GM12878 (cell line): ENCODE measurements around the gene SMC5. TPM values are rescaled to one million over a fixed set of nuclear protein-coding genes. Genes with fewer than 3 reads are reported as not detected.

Experiments used
- ATAC-seq: fragments of 200-7000 bp; cut with Tn5 transposase; 3 replicates; pipeline ENCODE4 v1.9.1; 2020; ENCODE audit warnings: mild to moderate bottlenecking, moderate library complexity
- BruUV-seq: library from RNA; stranded (reverse); fragments of 400-500 nt; replicated peaks from 2 replicates; lab custom pipeline; 2021; lab: Mats Ljungman, UMichigan
- CTCF ChIA-PET: fragments of 300-600 bp; sonication (Branson Sonifier 250); formaldehyde crosslinking; extraction: SDS; loops from one replicate; lab custom pipeline; 2021; ENCODE audit warnings: inconsistent platforms; lab: Yijun Ruan, JAX
- POLR2A ChIA-PET: fragments of 350-600 bp; formaldehyde crosslinking; extraction: SDS; loops from one replicate; lab custom pipeline; 2021; ENCODE audit warnings: inconsistent platforms; lab: Charles Lee
- RAD21 ChIA-PET: fragments of 300-600 bp; sonication (Branson Sonifier 250); formaldehyde crosslinking; loops from one replicate; lab custom pipeline; 2023; ENCODE audit warnings: antibody characterized with exemption; ENCODE audit not compliant: unreplicated experiment; lab: Charles Lee
- SMC1A ChIA-PET: fragments of 300-600 bp; sonication (Branson Sonifier 250); formaldehyde crosslinking; loops from one replicate; lab custom pipeline; 2023; ENCODE audit not compliant: unreplicated experiment, uncharacterized antibody; lab: Charles Lee
- DNase-seq: peaks from one replicate; pipeline ENCODE4 v3.0.0-alpha.2; 2011; ENCODE audit warnings: low read depth, low spot score
- FAIRE-seq: peaks from 3 replicates; lab custom pipeline; 2011; peaks lifted over from hg19 to GRCh38; lab: Jason Lieb, UNC
- H2AFZ ChIP-seq: 2 replicates; pipeline ENCODE4 v1.6.0; 2011; ENCODE audit warnings: low read depth, low read length, control low read depth; ENCODE audit not compliant: control insufficient read depth
- H3K27ac ChIP-seq: 2 replicates; pipeline ENCODE4 v1.5.1; 2011; ENCODE audit warnings: control low read depth; ENCODE audit not compliant: control insufficient read depth, insufficient read depth
- H3K27me3 ChIP-seq, 2 experiments: replicated peaks in 1 of 2; 2 replicates each; pipeline versions ENCODE4 v1.6.0 to v1.6.1; 2011; ENCODE audit warnings: low read length in 1 of 2; ENCODE audit not compliant: control insufficient read depth in 2 of 2, insufficient read depth in 2 of 2
- H3K36me3 ChIP-seq, 2 experiments: 2 replicates each; pipeline ENCODE4 v1.5.1; 2011; ENCODE audit warnings: low read length in 1 of 2; ENCODE audit not compliant: control insufficient read depth in 2 of 2, insufficient read depth in 2 of 2
- H3K4me1 ChIP-seq: 2 replicates; pipeline ENCODE4 v1.6.1; 2011; ENCODE audit warnings: mild to moderate bottlenecking, low read length, moderate library complexity, mixed read lengths; ENCODE audit not compliant: control insufficient read depth, insufficient read depth
- H3K4me2 ChIP-seq: 2 replicates; pipeline ENCODE4 v1.6.0; 2011; ENCODE audit warnings: control low read depth; ENCODE audit not compliant: control insufficient read depth, insufficient read depth
- H3K4me3 ChIP-seq: fragments of 200-600 bp; sonication (generic); 2 replicates; pipeline ENCODE4 v1.5.1; 2016
- H3K79me2 ChIP-seq: 2 replicates; pipeline ENCODE4 v1.6.0; 2011; ENCODE audit warnings: low read length; ENCODE audit not compliant: control insufficient read depth, insufficient read depth
- H3K9ac ChIP-seq: 2 replicates; pipeline ENCODE4 v1.8.0; 2011; ENCODE audit warnings: low read length, control low read depth, mixed read lengths; ENCODE audit not compliant: control insufficient read depth, insufficient read depth
- H3K9me3 ChIP-seq: replicated peaks from 3 replicates; pipeline ENCODE4 v1.5.1; 2011; ENCODE audit warnings: mild to moderate bottlenecking, low read length; ENCODE audit not compliant: control insufficient read depth, insufficient read depth
- H4K20me1 ChIP-seq: 2 replicates; pipeline ENCODE4 v1.6.0; 2011; ENCODE audit not compliant: control insufficient read depth, insufficient read depth
- ATF7 ChIP-seq: fragments of 450-650 bp; IDR thresholded peaks from 2 replicates; pipeline ENCODE4 v1.6.1; 2016; ENCODE audit warnings: low read depth, mild to moderate bottlenecking
- BMI1 ChIP-seq: fragments of 450-650 bp; IDR thresholded peaks from 2 replicates; pipeline ENCODE4 v1.6.1; 2016; ENCODE audit warnings: mild to moderate bottlenecking, moderate library complexity, borderline replicate concordance
- CHD1 ChIP-seq: IDR thresholded peaks from 2 replicates; pipeline ENCODE4 v1.6.1; 2012; ENCODE audit warnings: low read depth, low read length, improper control_type of control experiment
- EED ChIP-seq: sonication (generic); IDR thresholded peaks from 2 replicates; pipeline ENCODE4 v1.6.1; 2016; ENCODE audit warnings: antibody characterized with exemption, low read depth
- EP300 ChIP-seq, 2 experiments: fragments of 150-350 bp in 1 of 2; IDR thresholded peaks; 2 replicates each; pipeline ENCODE4 v1.6.1; 2011 to 2012; ENCODE audit warnings: low read depth in 2 of 2, low read length in 2 of 2, borderline replicate concordance in 1 of 2, improper control_type of control experiment in 1 of 2, inconsistent platforms in 1 of 2; ENCODE audit not compliant: control insufficient read depth in 1 of 2
- IKZF2 ChIP-seq, 2 experiments: fragments of 450-650 bp; IDR thresholded peaks; 2 replicates each; pipeline ENCODE4 v1.6.1; 2017; ENCODE audit warnings: mild to moderate bottlenecking in 2 of 2, moderate library complexity in 2 of 2
- KDM1A ChIP-seq: fragments of 200-600 bp; sonication (generic); IDR thresholded peaks from 2 replicates; pipeline ENCODE4 v1.6.1; 2016; ENCODE audit warnings: borderline replicate concordance
- MTA3 ChIP-seq: IDR thresholded peaks from 2 replicates; pipeline ENCODE4 v1.6.1; 2012; ENCODE audit warnings: low read length, inconsistent platforms, borderline replicate concordance
- NFYA ChIP-seq: IDR thresholded peaks from 2 replicates; pipeline ENCODE4 v1.6.1; 2011; ENCODE audit warnings: low read depth, mild to moderate bottlenecking, low read length, improper control_type of control experiment, borderline replicate concordance
- NFYB ChIP-seq: IDR thresholded peaks from 2 replicates; pipeline ENCODE4 v1.6.1; 2011; ENCODE audit warnings: low read depth, mild to moderate bottlenecking, low read length, improper control_type of control experiment, moderate library complexity; ENCODE audit not compliant: insufficient read depth
- NR2C1 ChIP-seq: fragments of 450-650 bp; IDR thresholded peaks from 2 replicates; pipeline ENCODE4 v1.6.1; 2017; ENCODE audit warnings: antibody characterized with exemption, mild to moderate bottlenecking, moderate library complexity
- NR2C2 ChIP-seq: IDR thresholded peaks from 2 replicates; pipeline ENCODE4 v1.6.1; 2011; ENCODE audit warnings: borderline replicate concordance, low read depth; ENCODE audit not compliant: control insufficient read depth, insufficient read length
- POLR2AphosphoS5 ChIP-seq: IDR thresholded peaks from 2 replicates; pipeline ENCODE4 v1.6.1; 2011; ENCODE audit warnings: mild to moderate bottlenecking, low read length, inconsistent platforms
- SRF ChIP-seq, 2 experiments: IDR thresholded peaks; 2 replicates each; pipeline ENCODE4 v1.6.1; 2011; ENCODE audit warnings: low read depth in 2 of 2, low read length in 2 of 2, mild to moderate bottlenecking in 1 of 2, moderate library complexity in 1 of 2
- TARDBP ChIP-seq: IDR thresholded peaks from 2 replicates; pipeline ENCODE4 v1.6.1; 2016; ENCODE audit warnings: borderline replicate concordance
- TCF7 ChIP-seq: IDR thresholded peaks from 2 replicates; pipeline ENCODE4 v1.6.1; 2014; ENCODE audit warnings: antibody characterized with exemption, borderline replicate concordance
- USF1 ChIP-seq: IDR thresholded peaks from 2 replicates; pipeline ENCODE4 v1.6.1; 2011; ENCODE audit warnings: borderline replicate concordance, low read depth, mild to moderate bottlenecking, moderate library complexity, mixed read lengths, low read length; ENCODE audit not compliant: insufficient read depth; ENCODE audit errors: extremely low read length
- ZBTB33 ChIP-seq: fragments of 450-650 bp; IDR thresholded peaks from 2 replicates; pipeline ENCODE4 v1.6.1; 2017; ENCODE audit warnings: mild to moderate bottlenecking
- ZNF592 ChIP-seq: fragments of 450-650 bp; IDR thresholded peaks from 2 replicates; pipeline ENCODE4 v1.6.1; 2017; ENCODE audit warnings: mild to moderate bottlenecking, moderate library complexity
- WGBS: methylation state at CpG from one replicate; pipeline ENCODE4 v1.1.6; 2016; ENCODE audit warnings: low lambda C conversion rate; ENCODE audit not compliant: insufficient replicate concordance, insufficient coverage; ENCODE audit errors: missing lambda C conversion rate; 5-methylcytosine and 5-hydroxymethylcytosine counted together
- in situ Hi-C: fragments of 300-500 bp; cut with MboI; formaldehyde crosslinking; loops from 9 replicates; pipeline ENCODE4 v1.14.3; 2018; ENCODE audit warnings: mixed read lengths
- intact Hi-C: fragments of 100-400 bp; cut with micrococcal nuclease; formaldehyde crosslinking; loops from one replicate; pipeline ENCODE4 v1.14.2; 2022; ENCODE audit not compliant: unreplicated experiment
- polyA plus RNA-seq, 11 experiments: library from polyadenylated mRNA; depleted of rRNA in 4 of 11; unstranded in 6 of 11; stranded (reverse) in 5 of 11; fragments of >200 nt; fragmentation: Nextera tagmentation in 4 of 11; fragmentation: Illumina TruSeq in 1 of 11; extraction: Ambion mirVana in 4 of 11; extraction: Trizol in 1 of 11; gene quantifications; 1 replicate in 1 of 11; 2 replicates in 10 of 11; pipeline versions ENCODE4 v1.2.1 to v1.2.3, GENCODE V29; 2011 to 2016; ENCODE audit warnings: inconsistent platforms in 2 of 11, missing spikeins in 2 of 11, low read depth in 1 of 11
- total RNA-seq, 4 experiments: library from RNA; depleted of rRNA in 3 of 4; stranded (reverse); fragments of >200 nt in 3 of 4; fragmentation: Illumina TruSeq in 1 of 4; extraction: Trizol in 1 of 4; gene quantifications; 2 replicates each; pipeline versions ENCODE4 v1.2.1 to v1.2.3, GENCODE V29; 2013 to 2021

SMC5 gene
- total and polyA plus RNA-seq, 10 of the 15 experiments (the other 5 are each of a cell fraction or from before 2014, with no cell fraction given), result 6.5 to 47.1 (median 22.9) TPM

- CTCF ChIA-PET, result interaction anchor here (0.6 to 2.0 kb wide), 8 partner anchors 13 to 211 kb away, joined by 3 to 6 read pairs (median 4); no protein-coding TSS in a partner anchor
- intact Hi-C loops (no loop called here), in situ Hi-C loops (no loop called here)
- POLR2A ChIA-PET, result interaction anchor here (0.6 kb wide), 2 partner anchors 16 to 21 kb away, joined by 4 to 6 read pairs; no protein-coding TSS in a partner anchor
- Histone ChIP-seq H3K4me3 (no peak overlapping the region), H3K27me3 (no peaks in the 10 kb centered on the region), H3K4me2 (no peak overlapping the region), H3K36me3 (no peaks in the 10 kb centered on the region), H3K9me3 (no peaks in the 10 kb centered on the region), H3K4me1 (no peaks in the 10 kb centered on the region), H4K20me1 (no peaks in the 10 kb centered on the region), H3K27ac (no peak overlapping the region), H3K9ac (no peak overlapping the region), H2AFZ (no peak overlapping the region), H3K79me2 (no peaks in the 10 kb centered on the region)
- BruUV-seq, result no TSS peak
- no peak for DNase-seq
- RAD21 ChIA-PET, result interaction anchor here (1.1 to 1.2 kb wide), 2 partner anchors 30 to 208 kb away, joined by 3 read pairs; no protein-coding TSS in a partner anchor
- 42% methylated on average over 2 of the region's 2 CpGs for WGBS
- SMC1A ChIA-PET, result interaction anchor here (0.8 to 1.5 kb wide), 6 partner anchors 13 to 212 kb away, joined by 3 to 6 read pairs (median 4); partner anchors contain the start of gene KLF9
- FAIRE-seq, result no peak
- no peak for ATAC-seq
- no peak for TF ChIP-seq SRF (IDR thresholded peaks at IDR 0.05; ENCODE audit: low read depth in 2 of 2, low read length in 2 of 2)
- no peak for TF ChIP-seq KDM1A
- TF ChIP-seq ZNF592, result no peak
- no peak for TF ChIP-seq EP300 (IDR thresholded peaks at IDR 0.05; ENCODE audit: borderline replicate concordance in 1 of 2, control insufficient read depth in 1 of 2, low read depth in 2 of 2, low read length in 2 of 2)
- TF ChIP-seq NFYB, result no peak
- no peak for TF ChIP-seq BMI1
- TF ChIP-seq CHD1, result no peak
- no peak for TF ChIP-seq IKZF2 (IDR thresholded peaks at IDR 0.05)
- TF ChIP-seq MTA3, result no peak
- TF ChIP-seq NFYA, result no peak
- TF ChIP-seq ATF7, result no peak
- TF ChIP-seq POLR2AphosphoS5, result no peak
- no peak for TF ChIP-seq EED
- no peak for TF ChIP-seq NR2C2
- no peak for TF ChIP-seq ZBTB33
- TF ChIP-seq TCF7, result no peak
- no peak for TF ChIP-seq TARDBP
- TF ChIP-seq USF1, result no peak
- TF ChIP-seq NR2C1, result no peak
These were observed 132.2 kb downstream of the SMC5 start for GRCh38 chr9:70390933-70391341.
